T-cell (primary cell): ENCODE measurements around the gene NPRL2. TPM values are rescaled to one million over a fixed set of nuclear protein-coding genes. Genes with fewer than 3 reads are reported as not detected.

ENCODE experiments used
- ATAC-seq, 4 experiments: fragments of 200-7000 bp in 3 of 4; fragments of 150-1000 bp in 1 of 4; cut with Tn5 transposase; replicated peaks in 1 of 4; 1 replicate in 3 of 4; 2 replicates in 1 of 4; pipeline ENCODE4 v1.10.0; 2021; ENCODE audit warnings: moderate library complexity in 3 of 4, mild to moderate bottlenecking in 2 of 4, moderate number of reproducible peaks in 1 of 4
- CTCF ChIA-PET, 2 donors: fragments of 300-600 bp; sonication (Branson Sonifier 250); formaldehyde crosslinking; loops; one replicate each; lab custom pipeline; 2022; ENCODE audit warnings: antibody characterized with exemption in 2 of 2; lab: Charles Lee
- POLR2A ChIA-PET, 2 donors: fragments of 300-600 bp; sonication (Branson Sonifier 250); formaldehyde crosslinking; loops; one replicate each; lab custom pipeline; 2022; ENCODE audit warnings: antibody characterized with exemption in 2 of 2; lab: Charles Lee
- DNase-seq, 35 experiments: peaks; one replicate each; pipeline versions ENCODE4 v3.0.0 to v3.0.0-alpha.2; 2013 to 2023
- H3K27ac ChIP-seq: one replicate; pipeline ENCODE4 v1.5.1; 2013; ENCODE audit warnings: low read length
- H3K27me3 ChIP-seq, 2 experiments: replicated peaks in 1 of 2; 1 replicate in 1 of 2; 2 replicates in 1 of 2; pipeline versions ENCODE4 v1.6.1 to v1.7.0; 2013; ENCODE audit warnings: low read length in 1 of 2, mixed read lengths in 1 of 2; ENCODE audit not compliant: control insufficient read depth in 2 of 2, insufficient read depth in 2 of 2; ENCODE audit errors: extremely low read depth in 1 of 2
- H3K36me3 ChIP-seq, 2 donors: 1 replicate in 1 of 2; 2 replicates in 1 of 2; pipeline versions ENCODE4 v1.6.1 to v1.7.0; 2013; ENCODE audit warnings: low read length in 1 of 2; ENCODE audit not compliant: control insufficient read depth in 2 of 2, insufficient read depth in 1 of 2; ENCODE audit errors: extremely low read depth in 1 of 2
- H3K4me1 ChIP-seq, 2 experiments: 1 replicate in 1 of 2; 2 replicates in 1 of 2; pipeline versions ENCODE4 v1.6.1 to v1.7.0; 2013; ENCODE audit warnings: low read length in 2 of 2, mixed read lengths in 1 of 2; ENCODE audit not compliant: insufficient read depth in 2 of 2, control insufficient read depth in 1 of 2; ENCODE audit errors: extremely low read depth in 1 of 2
- H3K4me3 ChIP-seq, 2 donors: 1 replicate in 1 of 2; 2 replicates in 1 of 2; pipeline versions ENCODE4 v1.5.1 to v1.7.0; 2013; ENCODE audit warnings: mild to moderate bottlenecking in 2 of 2, low read length in 1 of 2, moderate library complexity in 1 of 2; ENCODE audit not compliant: control insufficient read depth in 1 of 2; ENCODE audit errors: extremely low read depth in 1 of 2
- H3K9me3 ChIP-seq: 2 replicates; pipeline ENCODE4 v1.7.0; 2013
- H3K27ac Mint-ChIP-seq, 2 donors: one replicate each; pipeline ENCODE4 v1.8.0; 2020 to 2021; ENCODE audit warnings: mild to moderate bottlenecking in 2 of 2, mixed read lengths in 2 of 2
- H3K27me3 Mint-ChIP-seq, 2 donors: one replicate each; pipeline ENCODE4 v1.8.0; 2021 to 2022; ENCODE audit warnings: mixed read lengths in 2 of 2
- H3K36me3 Mint-ChIP-seq: one replicate; pipeline ENCODE4 v1.8.0; 2021; ENCODE audit warnings: mixed read lengths
- H3K4me1 Mint-ChIP-seq, 3 donors: one replicate each; pipeline ENCODE4 v1.8.0; 2020 to 2022; ENCODE audit warnings: mixed read lengths in 3 of 3, mild to moderate bottlenecking in 1 of 3
- H3K4me3 Mint-ChIP-seq, 3 donors: one replicate each; pipeline ENCODE4 v1.8.0; 2020 to 2022; ENCODE audit warnings: mild to moderate bottlenecking in 3 of 3, mixed read lengths in 3 of 3, moderate library complexity in 3 of 3
- H3K9me3 Mint-ChIP-seq, 3 donors: one replicate each; pipeline ENCODE4 v1.8.0; 2020 to 2022; ENCODE audit warnings: mixed read lengths in 3 of 3
- WGBS: methylation state at CpG from one replicate; pipeline ENCODE4 v1.1.5; 2013; ENCODE audit warnings: missing lambda C conversion rate; ENCODE audit not compliant: insufficient coverage; 5-methylcytosine and 5-hydroxymethylcytosine counted together
- total RNA-seq, 35 experiments: library from RNA in 6 of 35; stranded (reverse) in 6 of 35; fragments of 120-200 nt in 1 of 35; gene quantifications; one replicate each; pipeline versions ENCODE4 v1.2.1 to v1.2.4 and lab custom pipeline; 2013 to 2026

Gene NPRL2
- total RNA-seq, 5 donors from 2014 or later (not counting 1 experiment from before 2014, with no cell fraction given): 26.6 to 52.2 (median 48.1) TPM

GRCh38 chr3:50382722-50383121 lies 32.1 kb upstream of the NPRL2 start:
- H3K36me3 Mint-ChIP-seq: no peaks in the 10 kb centered on the region
- peaks cover 0 to 3% of the 10 kb centered on the region in 2 experiments for H3K27me3 ChIP-seq
- no peaks in the 10 kb centered on the region for H3K4me1 ChIP-seq
- no peaks in the 10 kb centered on the region for H3K27me3 Mint-ChIP-seq
- no peak overlapping the region for H3K27ac Mint-ChIP-seq
- ChIA-PET CTCF (no interaction called here), POLR2A (no interaction called here)
- no peaks in the 10 kb centered on the region for H3K4me1 Mint-ChIP-seq
- no peaks in the 10 kb centered on the region for H3K9me3 ChIP-seq
- no peak for DNase-seq
- no peak overlapping the region for H3K4me3 ChIP-seq
- H3K36me3 ChIP-seq: no peaks in the 10 kb centered on the region
- no peak for ATAC-seq
- H3K4me3 Mint-ChIP-seq: no peak overlapping the region
- H3K27ac ChIP-seq: no peak overlapping the region
- no peaks in the 10 kb centered on the region for H3K9me3 Mint-ChIP-seq
- WGBS: 88% methylated on average over 5 of the region's 12 CpGs

GRCh38 chr3:50381383-50381782 lies 30.8 kb upstream of the NPRL2 start:
- Mint-ChIP-seq H3K36me3 (no peaks in the 10 kb centered on the region), H3K27ac (no peak overlapping the region), H3K4me1 (no peaks in the 10 kb centered on the region), H3K9me3 (no peaks in the 10 kb centered on the region), H3K4me3 (no peak overlapping the region), H3K27me3 (no peaks in the 10 kb centered on the region)
- Histone ChIP-seq H3K4me3 (no peak overlapping the region), H3K4me1 (no peaks in the 10 kb centered on the region), H3K27ac (no peak overlapping the region), H3K9me3 (no peaks in the 10 kb centered on the region), H3K36me3 (no peaks in the 10 kb centered on the region), H3K27me3 (no peaks in the 10 kb centered on the region)
- DNase-seq: no peak
- ChIA-PET POLR2A (interaction anchor here in 1 of 2 donors (0.6 kb wide), 1 partner anchor 33 kb away, joined by 3 read pairs; no protein-coding TSS in a partner anchor), CTCF (no interaction called here)
- WGBS: 81% methylated on average over 3 of the region's 4 CpGs
- ATAC-seq: no peak

- H3K4me1 Mint-ChIP-seq: no peaks in the 10 kb centered on the region
- ATAC-seq (no peak), DNase-seq (no peak)
- 69% methylated on average over 9 of the region's 17 CpGs for WGBS
- Histone ChIP-seq H3K4me3 (no peak overlapping the region), H3K36me3 (no peaks in the 10 kb centered on the region), H3K27me3 (no peaks in the 10 kb centered on the region), H3K9me3 (no peaks in the 10 kb centered on the region), H3K4me1 (no peaks in the 10 kb centered on the region), H3K27ac (no peak overlapping the region)
- CTCF ChIA-PET: interaction anchor here in 1 of 2 donors (0.6 kb wide), 1 partner anchor 31 kb away, joined by 3 read pairs; no protein-coding TSS in a partner anchor
- no peaks in the 10 kb centered on the region for H3K36me3 Mint-ChIP-seq
- POLR2A ChIA-PET: interaction anchor here in 1 of 2 donors (0.6 kb wide), 1 partner anchor 311 kb away, joined by 5 read pairs; no protein-coding TSS in a partner anchor
- H3K27me3 Mint-ChIP-seq: no peaks in the 10 kb centered on the region
- H3K9me3 Mint-ChIP-seq: no peaks in the 10 kb centered on the region
- no peak overlapping the region for H3K4me3 Mint-ChIP-seq
- H3K27ac Mint-ChIP-seq: no peak overlapping the region
Measured at GRCh38 chr3:50380405-50381085, 30.0 kb upstream of the NPRL2 start.

- no peak overlapping the region for H3K27ac Mint-ChIP-seq
- H3K4me1 ChIP-seq: no peaks in the 10 kb centered on the region
- H3K27me3 Mint-ChIP-seq: no peaks in the 10 kb centered on the region
- no peaks in the 10 kb centered on the region for H3K9me3 Mint-ChIP-seq
- DNase-seq: no peak
- ChIA-PET CTCF (no interaction called here), POLR2A (no interaction called here)
- H3K4me3 ChIP-seq: no peak overlapping the region
- H3K27ac ChIP-seq: no peak overlapping the region
- ATAC-seq: no peak
- WGBS: 86% methylated on average over 10 of the region's 17 CpGs
- no peak overlapping the region for H3K4me3 Mint-ChIP-seq
- no peaks in the 10 kb centered on the region for H3K9me3 ChIP-seq
- peaks cover 0 to 2% (median 0%) of the 10 kb centered on the region in 3 donors for H3K4me1 Mint-ChIP-seq
- H3K36me3 Mint-ChIP-seq: no peaks in the 10 kb centered on the region
- no peaks in the 10 kb centered on the region for H3K36me3 ChIP-seq
- no peaks in the 10 kb centered on the region for H3K27me3 ChIP-seq
Measured at GRCh38 chr3:50378757-50379156, 28.2 kb upstream of the NPRL2 start.

- no peaks in the 10 kb centered on the region for H3K36me3 ChIP-seq
- H3K27me3 ChIP-seq: no peaks in the 10 kb centered on the region
- H3K4me1 ChIP-seq: peaks cover 3% of the 10 kb centered on the region in 2 experiments
- CTCF ChIA-PET: no interaction called here
- ATAC-seq (no peak), DNase-seq (no peak)
- no peaks in the 10 kb centered on the region for H3K27me3 Mint-ChIP-seq
- POLR2A ChIA-PET: no interaction called here
- peaks cover 2 to 9% (median 4%) of the 10 kb centered on the region in 3 donors for H3K4me1 Mint-ChIP-seq
- H3K27ac ChIP-seq: no peak overlapping the region
- H3K4me3 Mint-ChIP-seq: no peak overlapping the region
- H3K9me3 Mint-ChIP-seq: no peaks in the 10 kb centered on the region
- 93% methylated on average over 5 of the region's 6 CpGs for WGBS
- H3K27ac Mint-ChIP-seq: no peak overlapping the region
- H3K36me3 Mint-ChIP-seq: no peaks in the 10 kb centered on the region
- H3K9me3 ChIP-seq: no peaks in the 10 kb centered on the region
- H3K4me3 ChIP-seq: no peak overlapping the region
Measured at GRCh38 chr3:50378024-50378423, 27.4 kb upstream of the NPRL2 start.

GRCh38 chr3:50375258-50375931 lies 24.8 kb upstream of the NPRL2 start:
- WGBS: 77% methylated on average over 3 of the region's 7 CpGs
- H3K27ac Mint-ChIP-seq: no peak overlapping the region
- H3K36me3 Mint-ChIP-seq: no peaks in the 10 kb centered on the region
- DNase-seq: no peak
- Histone ChIP-seq H3K27ac (no peak overlapping the region), H3K4me1 (peaks cover 3 to 10% of the 10 kb centered on the region in 2 experiments), H3K4me3 (no peak overlapping the region), H3K27me3 (peaks cover 0 to 3% of the 10 kb centered on the region in 2 experiments), H3K9me3 (no peaks in the 10 kb centered on the region), H3K36me3 (no peaks in the 10 kb centered on the region)
- no peak overlapping the region for H3K4me3 Mint-ChIP-seq
- CTCF ChIA-PET: no interaction called here
- H3K27me3 Mint-ChIP-seq: no peaks in the 10 kb centered on the region
- H3K4me1 Mint-ChIP-seq: peaks cover 4 to 21% (median 8%) of the 10 kb centered on the region in 3 donors
- no peaks in the 10 kb centered on the region for H3K9me3 Mint-ChIP-seq
- POLR2A ChIA-PET: no interaction called here
- ATAC-seq: no peak
